SK-N-MC (cell line): ENCODE data around the gene FOSL1.

ENCODE experiments used
- EZH2 ChIP-seq: fragments of 200-600 bp; sonication (generic); IDR thresholded peaks from one replicate; pipeline ENCODE4 v1.6.1; 2017; ENCODE audit warnings: antibody characterized with exemption
- FOXP2 ChIP-seq: optimal IDR thresholded peaks from 2 replicates; pipeline ENCODE3; 2011; ENCODE audit warnings: mild to moderate bottlenecking, moderate library complexity; ENCODE audit not compliant: insufficient read depth; ENCODE audit errors: extremely low read length, control extremely low read depth
- POLR2AphosphoS5 ChIP-seq: IDR thresholded peaks from 2 replicates; pipeline ENCODE4 v1.6.1; 2012; ENCODE audit warnings: mild to moderate bottlenecking, low read depth, low read length, borderline replicate concordance

DNA sequence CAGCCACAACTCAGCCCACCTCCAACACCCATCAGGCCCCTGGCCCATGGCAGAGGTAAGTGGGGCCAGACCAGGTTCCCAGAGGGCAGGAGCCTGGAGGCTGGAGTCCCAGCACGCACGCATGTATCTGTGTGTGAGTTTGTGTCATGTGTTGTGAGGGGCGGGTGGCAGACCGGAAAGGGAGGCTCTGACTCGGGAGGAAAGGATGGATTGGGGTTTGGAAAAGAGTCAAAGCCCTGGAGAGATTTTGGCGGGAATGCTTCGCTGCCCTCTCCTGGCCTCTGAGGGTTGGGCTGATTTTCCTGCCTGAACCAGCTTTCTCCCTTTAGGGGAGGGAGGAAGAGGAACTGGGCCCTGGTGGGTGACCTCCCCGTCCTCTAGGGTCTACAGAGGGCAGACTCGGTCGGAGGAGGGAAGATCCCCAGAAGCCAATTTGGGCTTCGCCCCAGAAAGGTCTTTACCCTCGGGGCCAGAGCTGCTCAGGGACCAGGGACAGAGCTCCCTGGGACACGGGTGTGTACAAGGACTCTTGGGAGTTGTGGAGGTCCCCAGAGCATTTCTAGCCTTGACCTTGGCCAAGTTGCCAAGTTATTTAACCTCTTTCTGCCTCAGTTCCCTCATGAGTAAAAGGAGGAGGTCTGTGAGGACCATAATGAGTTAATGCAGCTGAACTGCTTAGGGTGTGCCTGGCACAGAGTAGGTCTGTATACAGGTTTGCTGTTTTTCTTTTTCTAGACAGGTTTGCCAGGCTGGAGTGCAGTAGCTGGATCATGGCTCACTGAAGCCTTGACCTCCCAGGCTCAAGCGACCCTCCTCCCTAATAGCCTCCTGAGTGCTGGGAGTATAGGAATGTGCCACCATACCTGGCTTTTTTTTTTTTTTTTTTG is 11.7 kb upstream of the FOSL1 start:
- TF ChIP-seq POLR2AphosphoS5 (no peak), EZH2 (no peak), FOXP2 (no peak)
